Uterus (tissue), 2 donors: ENCODE measurements around the gene USP6.

Source experiments
- CTCF ChIP-seq, 4 experiments: fragments of 200-600 bp in 2 of 4; fragments of 450-650 bp in 2 of 4; sonication (generic) in 2 of 4; IDR thresholded peaks; one replicate each; pipeline ENCODE4 v1.5.1; 2016 to 2019; ENCODE audit warnings: antibody characterized with exemption in 4 of 4, mild to moderate bottlenecking in 2 of 4, moderate library complexity in 1 of 4
- POLR2A ChIP-seq, 2 donors: fragments of 450-650 bp; IDR thresholded peaks; one replicate each; pipeline ENCODE4 v1.6.1; 2016; ENCODE audit warnings: antibody characterized with exemption in 2 of 2, mild to moderate bottlenecking in 1 of 2, moderate library complexity in 1 of 2

GRCh38 chr17:5100832-5101231 lies 15.0 kb upstream of the USP6 start:
- no peak for TF ChIP-seq CTCF (IDR thresholded peaks at IDR 0.05)
- TF ChIP-seq POLR2A (IDR thresholded peaks at IDR 0.05): no peak
